Gastroesophageal sphincter (tissue), 3 donors: ENCODE measurements around the gene ITGBL1.

Source experiments
- CTCF ChIP-seq, 4 experiments: fragments of 200-600 bp in 2 of 4; fragments of 450-650 bp in 2 of 4; sonication (generic) in 1 of 4; IDR thresholded peaks; one replicate each; pipeline ENCODE4 v1.5.1; 2017 to 2019; ENCODE audit warnings: antibody characterized with exemption in 4 of 4, mild to moderate bottlenecking in 2 of 4, moderate library complexity in 2 of 4
- POLR2A ChIP-seq, 2 donors: fragments of 450-650 bp; IDR thresholded peaks; one replicate each; pipeline ENCODE4 v1.6.1; 2017; ENCODE audit warnings: antibody characterized with exemption in 2 of 2, mild to moderate bottlenecking in 2 of 2, moderate library complexity in 1 of 2
- POLR2AphosphoS5 ChIP-seq: sonication (generic); formaldehyde crosslinking; IDR thresholded peaks from one replicate; pipeline ENCODE4 v1.6.1; 2017; ENCODE audit warnings: antibody characterized with exemption

DNA sequence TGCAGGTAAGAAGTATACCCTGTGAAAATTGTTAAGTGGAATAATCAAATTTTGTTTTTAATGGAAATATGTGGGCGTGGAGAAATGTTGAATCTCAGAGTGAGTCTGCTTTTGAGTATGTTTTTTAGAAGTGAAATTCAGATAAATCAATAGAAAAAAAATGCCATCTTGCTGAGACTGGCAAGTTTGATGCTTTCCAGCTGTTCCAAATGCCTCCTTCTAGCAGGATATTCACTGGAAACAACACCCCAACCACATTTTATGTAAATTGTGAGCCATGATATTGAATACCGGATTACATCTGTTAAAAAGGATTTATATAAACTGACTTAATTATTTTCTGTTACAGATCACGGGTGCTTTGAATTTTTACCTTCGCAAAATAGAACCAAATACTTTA, 115.4 kb downstream of the ITGBL1 start:
- TF ChIP-seq CTCF (IDR thresholded peaks at IDR 0.05) (no peak), POLR2A (IDR thresholded peaks at IDR 0.05) (no peak), POLR2AphosphoS5 (no peak)
